BJ (cell line): Measurements from ENCODE around the gene FN3K. TPM values are rescaled to one million over a fixed set of nuclear protein-coding genes. Genes with fewer than 3 reads are reported as not detected.
A peak's percentile ranks its signal among the peaks of the same experiment; 100 is the strongest.

Experiments
- CTCF ChIA-PET: fragments of 350-600 bp; formaldehyde crosslinking; extraction: SDS; loops from one replicate; lab custom pipeline; 2021; ENCODE audit warnings: antibody characterized with exemption, inconsistent platforms; lab: Yijun Ruan, JAX
- POLR2A ChIA-PET: fragments of 300-600 bp; sonication (Branson Sonifier 250); formaldehyde crosslinking; extraction: SDS; loops from one replicate; lab custom pipeline; 2021; ENCODE audit warnings: antibody characterized with exemption; lab: Charles Lee
- DNase-seq: peaks from one replicate; pipeline ENCODE4 v3.0.0-alpha.2; 2011; ENCODE audit warnings: low read depth
- H3K27me3 ChIP-seq: 2 replicates; pipeline ENCODE4 v1.6.0; 2011; ENCODE audit warnings: low read length; ENCODE audit not compliant: control insufficient read depth, insufficient read depth
- H3K36me3 ChIP-seq: 2 replicates; pipeline ENCODE4 v1.5.1; 2011; ENCODE audit warnings: low read length; ENCODE audit not compliant: control insufficient read depth, insufficient read depth
- H3K4me3 ChIP-seq: 2 replicates; pipeline ENCODE4 v1.5.1; 2011; ENCODE audit warnings: low read depth, mild to moderate bottlenecking, control low read depth, low read length
- CTCF ChIP-seq: IDR thresholded peaks from 2 replicates; pipeline ENCODE4 v1.5.1; 2011; ENCODE audit warnings: low read depth, mild to moderate bottlenecking, control low read depth, inconsistent platforms, low read length, moderate library complexity; ENCODE audit not compliant: insufficient read depth
- polyA plus RNA-seq: library from polyadenylated mRNA; depleted of rRNA; stranded (reverse); fragments of >200 nt; gene quantifications from 2 replicates; pipeline ENCODE4 v1.2.3, GENCODE V29; 2011

FN3K gene
- polyA plus RNA-seq, 1 experiment = 1.1 TPM

GRCh38 chr17:82754297-82755208, 19.1 kb downstream of the FN3K start:
- H3K36me3 ChIP-seq = no peaks in the 10 kb centered on the region
- H3K27me3 ChIP-seq = no peaks in the 10 kb centered on the region
- no peak overlapping the region for H3K4me3 ChIP-seq
- no peak for DNase-seq
- ChIA-PET POLR2A (no interaction called here), CTCF (interaction anchor here (1.0 to 1.6 kb wide), 3 partner anchors 20 to 86 kb away, joined by 3 to 5 read pairs (median 4); no protein-coding TSS in a partner anchor)
- no peak for TF ChIP-seq CTCF

DNA sequence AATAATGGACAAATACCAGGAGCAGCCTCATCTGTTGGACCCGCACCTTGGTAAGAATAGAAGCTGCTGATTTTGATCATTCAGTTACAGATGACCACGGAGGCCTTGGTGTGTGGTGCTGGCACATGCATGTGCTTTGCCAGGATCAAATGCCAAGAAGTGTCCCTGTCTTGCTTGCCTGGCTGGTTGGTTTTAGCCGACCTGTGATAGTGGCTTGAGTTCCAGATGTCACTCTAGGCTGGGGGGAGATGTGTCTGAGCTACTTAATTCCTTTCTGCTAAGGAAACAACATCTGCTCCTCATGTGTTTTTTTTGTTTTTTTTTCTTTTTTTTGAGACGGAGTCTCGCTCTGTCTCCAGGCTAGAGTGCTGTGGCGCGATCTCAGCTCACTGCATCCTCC, 20.8 kb downstream of the FN3K start:
- H3K4me3 ChIP-seq = no peak overlapping the region
- TF ChIP-seq CTCF = no peak
- POLR2A ChIA-PET = no interaction called here
- H3K36me3 ChIP-seq = no peaks in the 10 kb centered on the region
- CTCF ChIA-PET = interaction anchor here (0.5 to 1.6 kb wide), 3 partner anchors 9 to 88 kb away, joined by 3 to 5 read pairs (median 5); no protein-coding TSS in a partner anchor
- DNase-seq = no peak
- no peaks in the 10 kb centered on the region for H3K27me3 ChIP-seq

- no peak for DNase-seq
- TF ChIP-seq CTCF = no peak
- H3K27me3 ChIP-seq = no peaks in the 10 kb centered on the region
- POLR2A ChIA-PET = no interaction called here
- CTCF ChIA-PET = interaction anchor here (1.6 to 2.1 kb wide), 2 partner anchors 10 to 97 kb away, joined by 5 to 9 read pairs; no protein-coding TSS in a partner anchor
- H3K36me3 ChIP-seq = peaks cover 4% of the 10 kb centered on the region
- no peak overlapping the region for H3K4me3 ChIP-seq
These were observed 30.0 kb downstream of the FN3K start for GRCh38 chr17:82765371-82765770.

GRCh38 chr17:82767041-82767754, 31.8 kb downstream of the FN3K start:
- ChIA-PET POLR2A (no interaction called here), CTCF (interaction anchor here (1.0 to 1.2 kb wide), 3 partner anchors 8 to 99 kb away, joined by 3 to 6 read pairs (median 4); no protein-coding TSS in a partner anchor)
- no peak for DNase-seq
- H3K36me3 ChIP-seq = peaks cover 4% of the 10 kb centered on the region
- peak; percentile 64 for TF ChIP-seq CTCF
- H3K4me3 ChIP-seq = no peak overlapping the region
- H3K27me3 ChIP-seq = no peaks in the 10 kb centered on the region

DNA sequence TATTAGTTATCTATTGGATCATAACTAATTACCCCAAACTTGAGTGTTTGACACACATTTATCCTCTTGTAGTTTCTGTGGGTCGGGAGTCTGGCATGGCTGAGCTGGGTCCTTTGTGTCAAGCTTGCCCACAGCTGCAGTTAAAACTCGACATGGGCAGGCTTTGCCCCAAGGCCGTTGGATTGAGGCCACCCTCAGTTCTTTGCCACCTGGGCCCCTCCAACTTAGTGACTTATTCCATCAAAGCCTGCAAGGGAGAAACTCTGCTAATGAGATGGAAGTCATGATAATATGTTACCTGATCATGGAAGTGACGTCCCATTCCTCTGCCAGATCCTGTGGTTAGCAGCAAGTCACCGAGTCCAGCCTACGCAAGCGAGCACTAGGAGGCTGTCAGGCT, 33.6 kb downstream of the FN3K start:
- H3K27me3 ChIP-seq = no peaks in the 10 kb centered on the region
- no peak overlapping the region for H3K4me3 ChIP-seq
- H3K36me3 ChIP-seq = peaks cover 4% of the 10 kb centered on the region
- CTCF ChIA-PET = interaction anchor here (1.2 kb wide), 1 partner anchor 100 kb away, joined by 3 read pairs; no protein-coding TSS in a partner anchor
- POLR2A ChIA-PET = no interaction called here
- no peak for DNase-seq
- no peak for TF ChIP-seq CTCF
